GM10248 (cell line): ENCODE results near the gene C1GALT1C1L.
"Not testable (repeated sequence)": the region's sequence is repeated elsewhere in the genome, so short reads cannot be mapped to it uniquely, and the experiment has no call there.

Experiments
- CTCF ChIA-PET: fragments of 300-600 bp; sonication (Branson Sonifier 250); formaldehyde crosslinking; extraction: SDS; loops from one replicate; lab custom pipeline; 2021; ENCODE audit warnings: antibody characterized with exemption; lab: Yijun Ruan, JAX
- POLR2A ChIA-PET: fragments of 350-650 bp; sonication (Branson Sonifier 250); formaldehyde crosslinking; extraction: SDS; loops from one replicate; lab custom pipeline; 2020; ENCODE audit warnings: antibody characterized with exemption; lab: Yijun Ruan, JAX
- DNase-seq: peaks from one replicate; pipeline ENCODE4 v3.0.0; 2012; ENCODE audit errors: extremely low spot score
- TF ChIP-seq, protein P1 (sequence below): IDR thresholded peaks from 2 replicates; pipeline ENCODE4 v1.5.1; 2012; ENCODE audit warnings: mild to moderate bottlenecking, low read depth; ENCODE audit errors: extremely low read depth, missing control alignments, control extremely low read depth

Gene C1GALT1C1L

DNA sequence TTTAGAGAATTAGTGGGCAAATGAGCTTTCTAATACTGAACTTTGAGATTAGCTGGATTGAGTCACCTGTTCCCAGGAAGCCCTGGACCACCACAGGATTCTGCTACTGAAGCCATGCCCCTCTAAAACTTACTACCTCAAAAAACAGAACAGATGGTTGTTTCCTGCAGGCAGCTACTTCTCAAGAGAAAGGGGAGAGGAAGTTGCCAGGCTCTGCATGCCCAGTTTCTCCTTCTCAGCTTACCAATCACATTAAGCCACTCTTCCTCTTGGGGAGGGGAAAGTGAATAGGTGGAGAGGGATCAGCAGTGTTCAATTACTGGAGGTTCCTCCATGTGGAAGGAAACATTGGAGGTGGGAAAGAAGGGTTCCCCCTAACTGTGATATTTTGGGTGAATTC, 24.9 kb upstream of the C1GALT1C1L start:
- CTCF ChIA-PET = no interaction called here
- DNase-seq = no peak
- POLR2A ChIA-PET = no interaction called here
- TF ChIP-seq, protein P1, sequence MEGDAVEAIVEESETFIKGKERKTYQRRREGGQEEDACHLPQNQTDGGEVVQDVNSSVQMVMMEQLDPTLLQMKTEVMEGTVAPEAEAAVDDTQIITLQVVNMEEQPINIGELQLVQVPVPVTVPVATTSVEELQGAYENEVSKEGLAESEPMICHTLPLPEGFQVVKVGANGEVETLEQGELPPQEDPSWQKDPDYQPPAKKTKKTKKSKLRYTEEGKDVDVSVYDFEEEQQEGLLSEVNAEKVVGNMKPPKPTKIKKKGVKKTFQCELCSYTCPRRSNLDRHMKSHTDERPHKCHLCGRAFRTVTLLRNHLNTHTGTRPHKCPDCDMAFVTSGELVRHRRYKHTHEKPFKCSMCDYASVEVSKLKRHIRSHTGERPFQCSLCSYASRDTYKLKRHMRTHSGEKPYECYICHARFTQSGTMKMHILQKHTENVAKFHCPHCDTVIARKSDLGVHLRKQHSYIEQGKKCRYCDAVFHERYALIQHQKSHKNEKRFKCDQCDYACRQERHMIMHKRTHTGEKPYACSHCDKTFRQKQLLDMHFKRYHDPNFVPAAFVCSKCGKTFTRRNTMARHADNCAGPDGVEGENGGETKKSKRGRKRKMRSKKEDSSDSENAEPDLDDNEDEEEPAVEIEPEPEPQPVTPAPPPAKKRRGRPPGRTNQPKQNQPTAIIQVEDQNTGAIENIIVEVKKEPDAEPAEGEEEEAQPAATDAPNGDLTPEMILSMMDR = no peak

DNA sequence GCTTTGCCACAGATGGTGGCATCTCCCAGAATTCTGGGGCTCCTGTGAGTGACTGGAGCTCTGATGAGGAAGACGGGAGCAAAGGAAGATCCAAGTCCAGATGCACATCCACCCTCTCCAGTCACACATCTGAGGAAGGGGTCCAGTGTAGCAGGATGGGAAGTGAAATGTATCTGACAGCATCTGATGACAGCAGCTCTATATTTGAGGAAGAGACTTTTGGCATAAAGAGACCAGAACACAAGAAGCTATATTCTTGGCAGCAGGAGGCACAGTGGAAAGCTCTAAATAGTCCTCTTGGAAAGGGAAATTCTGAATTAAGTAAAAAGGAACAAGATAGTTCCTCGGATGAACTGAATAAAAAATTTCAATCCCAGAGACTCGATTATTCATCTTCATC, 23.5 kb upstream of the C1GALT1C1L start:
- TF ChIP-seq, protein P1 = no peak
- CTCF ChIA-PET = interaction anchor here (1.3 to 2.6 kb wide), 3 partner anchors 10 to 19 kb away, joined by 4 to 6 read pairs (median 4); no protein-coding TSS in a partner anchor
- DNase-seq = no peak
- POLR2A ChIA-PET = no interaction called here

DNA sequence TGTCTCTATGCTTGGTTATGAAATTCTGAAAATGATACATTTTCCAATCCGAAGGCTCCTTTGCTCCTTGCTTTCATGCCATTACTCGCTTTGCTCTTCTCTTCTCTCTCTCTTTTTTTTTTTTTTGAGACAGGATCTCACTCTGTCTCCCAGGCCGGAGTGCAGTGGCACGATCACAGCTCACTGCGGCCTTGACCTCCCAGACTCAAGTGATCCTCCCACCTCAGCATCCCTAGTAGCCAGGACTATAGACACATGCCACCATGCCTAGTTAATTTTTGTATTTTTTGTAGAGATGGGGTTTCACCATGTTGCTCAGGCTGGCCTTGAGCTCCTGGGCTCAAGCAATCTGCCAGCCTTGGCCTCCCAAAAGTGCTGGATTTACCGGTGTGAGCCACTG, 21.9 kb upstream of the C1GALT1C1L start:
- DNase-seq, POLR2A ChIA-PET: not testable (repeated sequence)
- CTCF ChIA-PET = interaction anchor here (2.6 kb wide), 1 partner anchor 8 kb away, joined by 6 read pairs; no protein-coding TSS in a partner anchor

DNA sequence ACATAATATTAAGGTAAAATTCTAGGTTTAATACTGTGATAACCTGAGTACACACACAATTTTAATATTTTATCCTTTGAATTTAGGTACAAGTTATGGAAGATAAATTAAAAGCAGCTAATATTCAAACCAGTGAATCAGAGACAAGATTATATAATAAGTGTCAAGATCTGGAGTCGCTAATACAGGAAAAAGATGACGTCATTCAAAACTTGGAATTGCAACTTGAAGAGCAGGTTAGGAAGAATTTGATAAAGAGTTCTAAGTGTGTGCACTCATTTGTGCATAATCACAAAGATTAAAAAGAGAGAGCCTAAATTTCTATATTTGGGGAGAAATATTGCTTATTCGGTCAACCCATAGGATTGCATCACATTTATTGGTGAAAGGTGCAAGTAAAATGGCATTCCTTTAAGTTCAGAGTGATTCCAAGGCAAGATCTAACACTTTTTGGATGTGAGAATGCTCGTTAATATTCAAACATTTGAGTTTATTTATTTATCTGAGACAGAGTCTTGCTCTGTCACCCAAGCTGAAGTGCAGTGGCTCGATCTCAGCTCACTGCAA, 16.3 kb upstream of the C1GALT1C1L start:
- TF ChIP-seq, protein P1 = no peak
- ChIA-PET POLR2A (no interaction called here), CTCF (interaction anchor here (1.0 kb wide), 1 partner anchor 15 kb away, joined by 4 read pairs; no protein-coding TSS in a partner anchor)
- DNase-seq = no peak

DNA sequence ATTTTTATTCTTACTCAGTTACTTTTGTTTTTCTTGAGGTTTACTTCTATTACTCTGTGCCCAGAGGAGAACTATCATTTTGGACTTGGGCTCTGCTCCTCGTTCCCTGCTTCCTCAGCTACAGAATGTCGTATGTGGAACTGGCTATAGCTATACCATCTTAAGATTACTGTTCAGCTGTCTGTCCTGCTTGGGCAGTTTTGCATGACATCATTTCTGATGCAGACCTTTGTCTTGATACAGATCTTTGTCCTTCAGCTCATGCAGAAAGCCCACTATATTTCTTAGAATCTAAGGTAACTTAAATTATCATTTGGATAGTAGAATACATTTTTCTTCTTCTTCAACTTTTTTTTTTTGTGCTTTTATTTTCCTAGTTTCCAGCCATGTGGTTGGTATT, 13.8 kb upstream of the C1GALT1C1L start:
- TF ChIP-seq, protein P1 = no peak
- ChIA-PET CTCF (interaction anchor here (1.5 kb wide), 1 partner anchor 9 kb away, joined by 6 read pairs; no protein-coding TSS in a partner anchor), POLR2A (no interaction called here)

DNA sequence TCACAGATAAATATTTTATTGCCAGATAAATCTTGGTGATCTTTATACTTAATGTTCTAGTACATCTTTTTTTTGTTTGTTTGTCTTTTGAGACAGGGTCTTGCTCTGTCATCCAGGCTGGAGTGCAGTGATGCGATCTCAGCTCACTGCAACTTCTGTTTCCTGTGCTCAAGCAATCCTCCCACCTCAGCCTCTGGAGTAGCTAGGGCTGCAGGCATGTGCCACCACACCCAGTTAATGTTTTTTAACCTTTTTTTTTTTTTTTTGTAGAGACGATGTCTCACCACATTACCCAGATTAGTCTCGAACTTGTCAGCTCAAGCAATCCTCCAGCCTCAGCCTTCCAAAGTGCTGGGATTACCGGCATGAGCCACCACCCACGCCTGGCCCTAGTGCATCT, 9.1 kb upstream of the C1GALT1C1L start:
- TF ChIP-seq, protein P1 = no peak
- no peak for DNase-seq
- ChIA-PET POLR2A (no interaction called here), CTCF (interaction anchor here (1.1 kb wide), 1 partner anchor 9 kb away, joined by 3 read pairs; no protein-coding TSS in a partner anchor)

More for the DNA sequence above, 13.8 kb upstream of the C1GALT1C1L start:
- no peak for DNase-seq

DNA sequence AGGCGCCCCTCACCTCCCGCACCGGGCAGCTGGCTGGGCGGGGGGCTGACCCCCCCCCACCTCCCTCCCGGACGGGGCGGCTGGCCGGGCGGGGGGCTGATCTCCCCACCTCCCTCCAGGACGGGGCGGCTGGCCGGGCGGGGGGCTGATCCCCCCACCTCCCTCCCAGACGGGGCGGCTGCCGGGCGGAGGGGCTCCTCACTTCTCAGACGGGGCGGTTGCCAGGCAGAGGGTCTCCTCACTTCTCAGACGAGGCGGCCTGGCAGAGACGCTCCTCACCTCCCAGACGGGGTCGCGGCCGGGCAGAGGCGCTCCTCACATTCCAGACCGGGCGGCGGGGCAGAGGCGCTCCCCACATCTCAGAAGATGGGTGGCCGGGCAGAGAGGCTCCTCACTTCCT, 1.6 kb upstream of the C1GALT1C1L start:
- CTCF ChIA-PET, POLR2A ChIA-PET, DNase-seq: not testable (repeated sequence)
